BE2C (cell line): Measurements from ENCODE around the gene MBD3L2.
"Not testable (repeated sequence)": the region's sequence is repeated elsewhere in the genome, so short reads cannot be mapped to it uniquely, and the experiment has no call there.

Experiments used
- DNase-seq: peaks from one replicate; pipeline ENCODE4 v3.0.0-alpha.2; 2020
- H3K27me3 ChIP-seq: fragments of 250-450 bp; sonication (Bioruptor Pico); 2 replicates; pipeline ENCODE4 v1.5.1; 2020; ENCODE audit warnings: mild to moderate bottlenecking
- H3K36me3 ChIP-seq: fragments of 250-450 bp; sonication (Bioruptor Pico); 2 replicates; pipeline ENCODE4 v1.5.1; 2020; ENCODE audit warnings: mild to moderate bottlenecking
- H3K4me1 ChIP-seq: fragments of 250-450 bp; sonication (Bioruptor Pico); 2 replicates; pipeline ENCODE4 v1.5.1; 2020
- H3K4me3 ChIP-seq: 2 replicates; pipeline ENCODE4 v1.5.1; 2011; ENCODE audit warnings: low read depth, low read length
- H3K9me3 ChIP-seq: fragments of 250-450 bp; sonication (Bioruptor Pico); 2 replicates; pipeline ENCODE4 v1.5.1; 2020
- TF ChIP-seq, protein P1 (sequence below): IDR thresholded peaks from 2 replicates; pipeline ENCODE4 v1.5.1; 2012; ENCODE audit warnings: mild to moderate bottlenecking, low read depth, low read length

Gene MBD3L2

GRCh38 chr19:7007859-7008258 lies 41.3 kb upstream of the MBD3L2 start:
- H3K4me3 ChIP-seq: no peak overlapping the region
- H3K4me1 ChIP-seq: no peaks in the 10 kb centered on the region
- no peaks in the 10 kb centered on the region for H3K9me3 ChIP-seq
- no peak for DNase-seq
- H3K36me3 ChIP-seq: no peaks in the 10 kb centered on the region
- H3K27me3 ChIP-seq: no peaks in the 10 kb centered on the region
- TF ChIP-seq, protein P1, sequence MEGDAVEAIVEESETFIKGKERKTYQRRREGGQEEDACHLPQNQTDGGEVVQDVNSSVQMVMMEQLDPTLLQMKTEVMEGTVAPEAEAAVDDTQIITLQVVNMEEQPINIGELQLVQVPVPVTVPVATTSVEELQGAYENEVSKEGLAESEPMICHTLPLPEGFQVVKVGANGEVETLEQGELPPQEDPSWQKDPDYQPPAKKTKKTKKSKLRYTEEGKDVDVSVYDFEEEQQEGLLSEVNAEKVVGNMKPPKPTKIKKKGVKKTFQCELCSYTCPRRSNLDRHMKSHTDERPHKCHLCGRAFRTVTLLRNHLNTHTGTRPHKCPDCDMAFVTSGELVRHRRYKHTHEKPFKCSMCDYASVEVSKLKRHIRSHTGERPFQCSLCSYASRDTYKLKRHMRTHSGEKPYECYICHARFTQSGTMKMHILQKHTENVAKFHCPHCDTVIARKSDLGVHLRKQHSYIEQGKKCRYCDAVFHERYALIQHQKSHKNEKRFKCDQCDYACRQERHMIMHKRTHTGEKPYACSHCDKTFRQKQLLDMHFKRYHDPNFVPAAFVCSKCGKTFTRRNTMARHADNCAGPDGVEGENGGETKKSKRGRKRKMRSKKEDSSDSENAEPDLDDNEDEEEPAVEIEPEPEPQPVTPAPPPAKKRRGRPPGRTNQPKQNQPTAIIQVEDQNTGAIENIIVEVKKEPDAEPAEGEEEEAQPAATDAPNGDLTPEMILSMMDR: no peak

- TF ChIP-seq, protein P1: no peak
- H3K9me3 ChIP-seq: no peaks in the 10 kb centered on the region
- H3K27me3 ChIP-seq: no peaks in the 10 kb centered on the region
- H3K36me3 ChIP-seq: no peaks in the 10 kb centered on the region
- DNase-seq: peak; percentile 15
- no peak overlapping the region for H3K4me3 ChIP-seq
- no peaks in the 10 kb centered on the region for H3K4me1 ChIP-seq
Measured at GRCh38 chr19:7010722-7011593, 38.2 kb upstream of the MBD3L2 start.

DNA sequence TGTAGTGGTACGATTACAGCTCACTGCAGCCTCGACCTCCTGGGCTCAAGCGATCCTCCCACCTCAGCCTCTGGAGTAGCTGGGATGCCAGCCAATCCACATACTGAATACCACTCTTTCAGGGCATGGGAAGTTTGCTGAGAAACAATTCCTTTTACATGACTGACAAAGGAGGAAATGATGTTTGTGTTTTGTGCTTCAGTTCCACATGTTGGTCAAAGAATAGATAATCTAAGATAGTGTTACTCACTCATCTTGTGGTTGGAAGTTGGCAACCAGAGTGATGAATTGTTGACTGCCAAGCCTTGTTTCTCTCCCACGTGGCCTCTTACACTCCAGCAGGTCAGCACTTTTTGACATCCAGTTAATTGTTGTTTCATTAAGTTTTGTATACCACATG lies 35.4 kb upstream of the MBD3L2 start:
- no peaks in the 10 kb centered on the region for H3K4me1 ChIP-seq
- no peaks in the 10 kb centered on the region for H3K9me3 ChIP-seq
- no peak overlapping the region for H3K4me3 ChIP-seq
- no peaks in the 10 kb centered on the region for H3K36me3 ChIP-seq
- peaks cover 4% of the 10 kb centered on the region; the same call in 1 of the 2 replicates for H3K27me3 ChIP-seq
- DNase-seq: no peak
- TF ChIP-seq, protein P1: no peak

DNA sequence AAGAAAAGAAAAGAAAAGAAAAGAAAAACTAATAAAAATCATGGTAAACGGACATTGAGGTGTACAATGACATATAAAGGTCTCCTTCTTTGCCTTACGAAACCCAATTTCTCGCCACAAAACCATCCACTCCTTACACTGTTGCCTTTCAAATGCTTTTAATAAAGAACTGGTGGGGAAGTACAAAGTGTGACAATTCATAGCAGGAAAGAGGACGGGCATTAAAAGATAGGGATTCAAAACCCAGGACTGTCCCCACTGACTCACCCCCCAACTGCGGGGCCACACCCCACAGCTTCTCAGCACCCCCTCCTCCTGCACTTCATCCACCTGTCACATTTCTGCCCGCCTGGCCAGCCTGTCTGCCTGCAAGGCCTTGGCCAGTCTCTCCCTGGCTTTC lies 30.3 kb upstream of the MBD3L2 start:
- Histone ChIP-seq H3K36me3 (no peaks in the 10 kb centered on the region), H3K27me3 (peaks cover 8% of the 10 kb centered on the region; the same call in 1 of the 2 replicates), H3K9me3 (no peaks in the 10 kb centered on the region), H3K4me1 (no peaks in the 10 kb centered on the region), H3K4me3 (no peak overlapping the region)
- TF ChIP-seq, protein P1: no peak
- no peak for DNase-seq

DNA sequence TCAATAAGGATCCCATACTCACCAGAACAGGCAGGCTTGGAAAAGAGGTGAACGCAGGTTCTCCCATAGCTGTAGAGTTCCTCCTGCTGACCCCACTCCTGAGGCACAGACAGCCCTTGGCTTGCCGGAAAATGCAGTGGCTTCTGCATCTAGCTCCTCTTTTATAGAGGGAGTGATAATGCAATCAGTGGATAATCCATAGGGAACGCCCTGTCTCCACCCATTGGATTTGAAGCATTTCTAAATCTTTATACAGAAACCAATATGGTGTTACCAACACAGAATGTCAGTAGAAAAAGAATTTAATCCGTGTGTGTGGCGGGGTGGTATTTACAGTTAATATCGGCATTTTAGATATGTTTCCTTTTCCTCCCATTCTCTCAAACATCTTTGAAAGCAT lies 27.8 kb upstream of the MBD3L2 start, which contains the start of gene MBD3L2B:
Gene MBD3L2B, minus strand, starts transcription at position 101 of the 400 bp plus-strand sequence. Its CDS starts 34 bp downstream, at position 67.
- not testable (repeated sequence) for H3K36me3 ChIP-seq, H3K4me1 ChIP-seq, H3K27me3 ChIP-seq, H3K4me3 ChIP-seq, DNase-seq, H3K9me3 ChIP-seq

DNA sequence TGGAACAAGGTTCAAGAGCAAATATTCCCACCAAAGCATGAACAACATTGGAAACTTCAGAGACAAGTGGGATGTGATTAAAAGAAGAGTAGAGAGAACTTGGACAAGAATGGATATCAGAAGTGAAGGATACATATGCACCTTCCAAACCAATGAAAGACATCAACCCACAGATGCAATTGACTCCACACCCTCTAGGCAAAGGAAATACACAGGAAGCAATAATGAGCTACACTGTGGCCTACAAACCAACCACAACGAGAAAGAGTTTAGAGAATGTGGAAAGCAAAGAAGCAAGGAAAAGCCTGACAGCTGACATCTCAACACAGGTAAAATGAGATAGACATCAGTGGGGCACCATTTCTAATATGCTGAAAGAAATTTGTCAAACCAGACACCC lies 20.3 kb upstream of the MBD3L2 start:
- H3K9me3 ChIP-seq, H3K4me1 ChIP-seq, H3K4me3 ChIP-seq, H3K27me3 ChIP-seq, DNase-seq, H3K36me3 ChIP-seq: not testable (repeated sequence)

GRCh38 chr19:7030278-7030677 lies 18.8 kb upstream of the MBD3L2 start, which contains the start of gene MBD3L5:
MBD3L5 (plus strand) TSS chr19:7030578; CDS start chr19:7030612, 34 bp downstream.
- not testable (repeated sequence) for DNase-seq, H3K4me3 ChIP-seq, H3K4me1 ChIP-seq, H3K27me3 ChIP-seq, H3K9me3 ChIP-seq, H3K36me3 ChIP-seq

- not testable (repeated sequence) for H3K4me3 ChIP-seq, H3K4me1 ChIP-seq, H3K36me3 ChIP-seq, H3K9me3 ChIP-seq, DNase-seq, H3K27me3 ChIP-seq
Measured at GRCh38 chr19:7040079-7040478, 9.0 kb upstream of the MBD3L2 start, which contains the start of gene MBD3L4. MBD3L4 (minus strand) TSS chr19:7040179; CDS start chr19:7040144, 35 bp downstream.

DNA sequence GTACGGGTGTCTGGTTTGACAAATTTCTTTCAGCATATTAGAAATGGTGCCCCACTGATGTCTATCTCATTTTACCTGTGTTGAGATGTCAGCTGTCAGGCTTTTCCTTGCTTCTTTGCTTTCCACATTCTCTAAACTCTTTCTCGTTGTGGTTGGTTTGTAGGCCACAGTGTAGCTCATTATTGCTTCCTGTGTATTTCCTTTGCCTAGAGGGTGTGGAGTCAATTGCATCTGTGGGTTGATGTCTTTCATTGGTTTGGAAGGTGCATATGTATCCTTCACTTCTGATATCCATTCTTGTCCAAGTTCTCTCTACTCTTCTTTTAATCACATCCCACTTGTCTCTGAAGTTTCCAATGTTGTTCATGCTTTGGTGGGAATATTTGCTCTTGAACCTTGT lies 7.6 kb upstream of the MBD3L2 start:
- not testable (repeated sequence) for H3K9me3 ChIP-seq, H3K4me1 ChIP-seq, H3K27me3 ChIP-seq, H3K4me3 ChIP-seq, H3K36me3 ChIP-seq, DNase-seq

GRCh38 chr19:7051421-7051820 lies 2.3 kb downstream of the MBD3L2 start:
- not testable (repeated sequence) for H3K4me3 ChIP-seq, DNase-seq, H3K27me3 ChIP-seq, H3K36me3 ChIP-seq, H3K9me3 ChIP-seq, H3K4me1 ChIP-seq

DNA sequence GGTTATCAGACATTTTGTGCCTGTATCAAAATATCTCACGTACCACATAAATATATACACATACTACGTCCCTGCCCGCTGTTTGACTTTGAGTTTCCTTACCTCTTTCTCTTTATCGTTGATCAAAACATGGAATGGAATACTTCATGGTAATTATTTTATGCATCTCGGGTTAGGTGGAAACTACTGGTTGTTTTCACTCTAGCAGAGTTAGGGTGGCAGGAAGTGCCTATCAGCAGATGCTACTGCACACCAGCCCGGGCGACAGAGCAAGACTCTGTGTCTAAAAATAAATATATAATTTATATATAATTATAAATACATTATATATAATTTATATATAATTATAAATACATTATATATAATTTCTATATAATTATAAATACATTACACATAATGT lies 3.8 kb downstream of the MBD3L2 start:
- not testable (repeated sequence) for H3K4me1 ChIP-seq, DNase-seq, H3K27me3 ChIP-seq, H3K9me3 ChIP-seq, H3K4me3 ChIP-seq, H3K36me3 ChIP-seq
